Neuronal stem cell (in vitro differentiated cells): Measurements from ENCODE around the gene RPS24.

Experiments used
- DNase-seq: peaks from one replicate; pipeline ENCODE4 v3.0.0-alpha.2; 2013; ENCODE audit warnings: low spot score
- H2AFZ ChIP-seq: one replicate; pipeline ENCODE4 v1.6.1; 2013; ENCODE audit warnings: mild to moderate bottlenecking, low read length, inconsistent platforms
- H2AK5ac ChIP-seq: 2 replicates; pipeline ENCODE4 v1.6.1; 2013; ENCODE audit warnings: low read depth, mild to moderate bottlenecking, inconsistent platforms, low read length, moderate library complexity, mixed read lengths
- H2BK120ac ChIP-seq: 2 replicates; pipeline ENCODE4 v1.6.1; 2013; ENCODE audit warnings: low read depth, mild to moderate bottlenecking, inconsistent platforms, low read length, moderate library complexity, mixed read lengths
- H2BK12ac ChIP-seq: one replicate; pipeline ENCODE4 v1.6.1; 2013; ENCODE audit warnings: low read length, inconsistent platforms
- H2BK15ac ChIP-seq: 2 replicates; pipeline ENCODE4 v1.6.1; 2013; ENCODE audit warnings: mild to moderate bottlenecking, low read length, inconsistent platforms, mixed read lengths
- H2BK5ac ChIP-seq: one replicate; pipeline ENCODE4 v1.6.1; 2013; ENCODE audit warnings: inconsistent platforms, mild to moderate bottlenecking, low read length, moderate library complexity
- H3K14ac ChIP-seq: one replicate; pipeline ENCODE4 v1.6.1; 2013; ENCODE audit warnings: low read length, inconsistent platforms
- H3K18ac ChIP-seq: 2 replicates; pipeline ENCODE4 v1.6.1; 2013; ENCODE audit warnings: low read length, inconsistent platforms
- H3K23ac ChIP-seq: 2 replicates; pipeline ENCODE4 v1.6.1; 2013; ENCODE audit warnings: low read depth, mild to moderate bottlenecking, mixed read lengths, low read length, inconsistent platforms; ENCODE audit not compliant: poor library complexity
- H3K27ac ChIP-seq: replicated peaks from 3 replicates; pipeline ENCODE4 v1.5.1; 2013; ENCODE audit warnings: low read length, inconsistent platforms
- H3K27me3 ChIP-seq, 3 experiments: 2 replicates each; pipeline ENCODE4 v1.6.1; 2013; ENCODE audit warnings: low read length in 3 of 3, mild to moderate bottlenecking in 2 of 3, inconsistent platforms in 1 of 3, low read depth in 1 of 3, mixed read lengths in 1 of 3, moderate library complexity in 1 of 3; ENCODE audit not compliant: control insufficient read depth in 3 of 3, insufficient read depth in 3 of 3
- H3K36me3 ChIP-seq, 2 donors: replicated peaks in 1 of 2; 2 replicates each; pipeline ENCODE4 v1.6.1; 2013; ENCODE audit warnings: low read length in 2 of 2; ENCODE audit not compliant: control insufficient read depth in 2 of 2, insufficient read depth in 2 of 2
- H3K4ac ChIP-seq: 2 replicates; pipeline ENCODE4 v1.6.1; 2013; ENCODE audit warnings: inconsistent platforms, mild to moderate bottlenecking, low read length, moderate library complexity
- H3K4me1 ChIP-seq, 2 donors: 1 replicate in 1 of 2; 2 replicates in 1 of 2; pipeline ENCODE4 v1.6.1; 2013; ENCODE audit warnings: low read length in 2 of 2, low read depth in 1 of 2; ENCODE audit not compliant: control insufficient read depth in 2 of 2, insufficient read depth in 1 of 2
- H3K4me2 ChIP-seq: one replicate; pipeline ENCODE4 v1.6.1; 2013; ENCODE audit warnings: mild to moderate bottlenecking, low read length, inconsistent platforms; ENCODE audit not compliant: insufficient read depth, poor library complexity, severe bottlenecking
- H3K4me3 ChIP-seq, 2 donors: 2 replicates each; pipeline ENCODE4 v1.5.1; 2013; ENCODE audit warnings: low read length in 2 of 2, mild to moderate bottlenecking in 2 of 2, inconsistent platforms in 1 of 2, moderate library complexity in 1 of 2
- H3K79me1 ChIP-seq: one replicate; pipeline ENCODE4 v1.6.1; 2013; ENCODE audit warnings: low read depth, mild to moderate bottlenecking, inconsistent platforms, low read length, moderate library complexity
- H3K9ac ChIP-seq: one replicate; pipeline ENCODE4 v1.6.1; 2013; ENCODE audit warnings: mild to moderate bottlenecking, low read depth, low read length, inconsistent platforms; ENCODE audit not compliant: poor library complexity
- H3K9me3 ChIP-seq, 2 donors: replicated peaks in 1 of 2; 2 replicates each; pipeline versions ENCODE3 to v1.6.1; 2013; ENCODE audit warnings: low read length in 2 of 2, mild to moderate bottlenecking in 2 of 2, inconsistent platforms in 1 of 2, low read depth in 1 of 2, mixed read lengths in 1 of 2, moderate library complexity in 1 of 2; ENCODE audit not compliant: control insufficient read depth in 2 of 2, insufficient read depth in 1 of 2
- H4K8ac ChIP-seq: one replicate; pipeline ENCODE4 v1.6.1; 2013; ENCODE audit warnings: low read depth, mild to moderate bottlenecking, inconsistent platforms, low read length, moderate library complexity
- H4K91ac ChIP-seq: one replicate; pipeline ENCODE4 v1.6.1; 2013; ENCODE audit warnings: low read length, low read depth, mild to moderate bottlenecking, inconsistent platforms; ENCODE audit not compliant: poor library complexity
- WGBS, 2 donors: extraction: QIAGEN DNeasy Blood & Tissue Kit; methylation state at CpG; one replicate each; pipeline ENCODE4 v1.1.7; 2013; ENCODE audit warnings: missing lambda C conversion rate in 2 of 2, mixed read lengths in 1 of 2; ENCODE audit not compliant: insufficient read length in 2 of 2, insufficient replicate concordance in 1 of 2; ENCODE audit errors: extremely low coverage in 2 of 2; 5-methylcytosine and 5-hydroxymethylcytosine counted together

Gene RPS24

DNA sequence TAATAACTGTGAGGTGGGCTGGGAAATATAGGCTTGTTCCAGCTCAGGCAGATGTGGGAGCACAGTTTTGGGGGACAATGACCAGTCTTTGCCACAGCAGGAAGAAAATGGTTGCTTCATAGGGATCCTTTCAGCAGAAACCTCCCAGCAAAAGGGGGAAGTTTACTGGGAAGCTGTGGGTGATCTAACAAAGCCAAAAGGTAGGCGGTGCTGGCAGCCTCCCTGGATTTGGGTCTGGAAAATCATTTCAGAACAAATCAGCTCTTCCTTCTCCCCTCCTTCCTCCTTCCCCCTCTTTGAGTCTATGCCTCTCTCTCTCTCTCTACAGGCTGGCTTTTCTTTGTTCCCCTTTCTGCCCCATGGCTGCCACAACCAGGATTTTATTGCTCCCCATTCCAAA is 16.2 kb downstream of the RPS24 start:
- Histone ChIP-seq H3K14ac (no peak overlapping the region), H3K4me2 (no peak overlapping the region), H3K9me3 (no peaks in the 10 kb centered on the region), H3K9ac (no peak overlapping the region), H3K36me3 (peaks cover 0 to 3% of the 10 kb centered on the region in 2 donors), H2BK12ac (no peak overlapping the region), H2AK5ac (no peak overlapping the region), H3K4me1 (peaks cover 4 to 5% of the 10 kb centered on the region in 2 donors), H2BK15ac (no peak overlapping the region), H3K79me1 (no peaks in the 10 kb centered on the region), H3K27ac (no peak overlapping the region), H2BK120ac (no peak overlapping the region), H2BK5ac (no peak overlapping the region), H3K27me3 (no peaks in the 10 kb centered on the region), H3K18ac (no peak overlapping the region), H4K91ac (no peak overlapping the region), H3K4ac (no peak overlapping the region), H2AFZ (no peak overlapping the region), H3K4me3 (no peak overlapping the region), H3K23ac (no peak overlapping the region), H4K8ac (no peak overlapping the region)
- no peak for DNase-seq
- WGBS, 2 donors, result no CpG with 5 or more reads among the region's 1 CpG

DNA sequence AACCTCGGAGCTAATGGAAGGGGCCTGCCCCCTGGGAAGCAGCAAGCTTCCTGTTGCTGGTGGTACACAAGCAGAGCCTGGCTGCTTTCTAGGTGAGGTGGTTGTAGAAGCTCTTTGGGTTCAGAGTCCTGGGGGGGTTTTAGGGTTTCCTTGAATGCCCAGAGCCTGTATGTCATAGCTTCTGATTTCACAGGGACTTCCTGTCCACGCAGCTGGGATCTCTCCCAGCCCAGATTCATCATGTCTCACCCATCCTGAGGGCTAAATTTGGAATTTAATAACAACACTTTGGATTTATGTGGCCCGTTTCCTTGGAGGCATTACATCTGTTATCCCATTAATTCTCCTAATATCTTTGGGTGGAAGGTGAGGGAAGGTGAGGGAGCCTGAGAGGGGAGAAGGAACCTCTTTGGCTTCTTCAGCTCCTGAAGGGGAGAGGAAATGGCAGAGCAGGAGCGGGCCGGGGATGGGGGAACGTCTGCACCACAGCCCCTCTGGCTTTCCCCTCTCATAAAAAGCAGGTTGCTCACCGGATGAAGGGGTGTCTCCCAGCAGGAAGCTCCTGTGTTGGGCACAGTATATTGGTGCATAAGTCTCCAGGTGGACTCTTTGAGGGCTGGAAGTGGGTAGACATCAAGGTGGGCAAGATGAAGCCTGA is 19.7 kb downstream of the RPS24 start:
- no peaks in the 10 kb centered on the region for H3K27me3 ChIP-seq
- no CpG with 5 or more reads among the region's 7 CpGs for WGBS, 2 donors
- H3K14ac ChIP-seq, result no peak overlapping the region

GRCh38 chr10:78058562-78058961 is 24.9 kb downstream of the RPS24 start:
- WGBS, 2 donors, result no CpG with 5 or more reads among the region's 5 CpGs
- peaks cover 0 to 5% of the 10 kb centered on the region in 2 donors for H3K36me3 ChIP-seq

More for the DNA sequence above, 19.7 kb downstream of the RPS24 start:
- Histone ChIP-seq H3K79me1 (no peaks in the 10 kb centered on the region), H4K8ac (no peak overlapping the region), H3K23ac (no peak overlapping the region), H2BK120ac (no peak overlapping the region), H2BK5ac (no peak overlapping the region), H3K4me3 (no peak overlapping the region), H2AK5ac (no peak overlapping the region), H2BK15ac (no peak overlapping the region), H2BK12ac (no peak overlapping the region), H3K9me3 (no peaks in the 10 kb centered on the region), H3K36me3 (peaks cover 0 to 5% of the 10 kb centered on the region in 2 donors), H3K4me2 (no peak overlapping the region), H3K9ac (no peak overlapping the region), H3K4ac (no peak overlapping the region), H2AFZ (no peak overlapping the region), H4K91ac (no peak overlapping the region), H3K18ac (no peak overlapping the region), H3K27ac (no peak overlapping the region), H3K4me1 (no peaks in the 10 kb centered on the region)
- no peak for DNase-seq

DNA sequence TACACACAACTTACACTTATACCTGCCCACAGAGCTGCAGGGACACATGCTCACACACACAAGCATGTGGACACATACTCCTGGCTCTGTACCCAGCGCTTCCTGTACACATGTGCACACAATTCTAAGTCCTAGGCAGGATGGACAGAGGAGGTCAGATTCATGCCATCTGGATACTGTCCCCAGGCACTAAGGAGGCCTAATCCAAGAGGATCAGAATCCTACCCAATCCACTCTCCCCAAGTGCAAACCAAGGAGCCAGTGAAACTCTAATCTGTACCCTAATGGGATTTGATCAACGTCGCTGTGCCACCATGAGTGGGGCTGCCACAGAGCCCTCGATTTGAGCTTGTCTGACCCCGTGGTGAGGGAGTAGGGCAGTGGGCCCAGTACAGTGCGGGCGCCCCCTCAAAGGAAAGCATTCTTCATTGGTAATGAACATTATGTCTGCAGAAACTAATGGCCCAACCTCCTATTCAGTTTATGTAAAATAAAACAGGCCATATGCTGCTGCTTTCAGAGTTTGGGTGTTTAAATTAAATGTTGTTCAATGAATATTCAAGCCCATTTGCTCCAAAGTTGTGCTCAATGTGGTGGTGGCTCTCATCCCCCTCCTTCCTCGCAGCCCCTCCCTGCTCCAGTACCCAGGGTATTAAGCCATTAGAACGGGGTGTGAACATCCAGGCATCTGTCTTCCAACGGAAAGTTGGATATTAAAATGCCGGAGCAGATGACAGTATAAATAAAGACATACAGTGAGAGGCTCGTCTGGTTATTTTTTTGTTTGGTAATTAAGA is 26.4 kb downstream of the RPS24 start:
- no peak overlapping the region for H4K91ac ChIP-seq
- H3K79me1 ChIP-seq, result no peaks in the 10 kb centered on the region
- H4K8ac ChIP-seq, result no peak overlapping the region
- no peaks in the 10 kb centered on the region for H3K9me3 ChIP-seq
- no peaks in the 10 kb centered on the region for H3K4me1 ChIP-seq
- DNase-seq, result no peak
- H3K36me3 ChIP-seq, result peaks cover 0 to 2% of the 10 kb centered on the region in 2 donors
- no peak overlapping the region for H3K9ac ChIP-seq
- no peak overlapping the region for H3K4me2 ChIP-seq
- H3K14ac ChIP-seq, result no peak overlapping the region
- no peak overlapping the region for H3K4ac ChIP-seq
- H2BK120ac ChIP-seq, result no peak overlapping the region
- peak overlapping the region; percentile 44 for H3K23ac ChIP-seq
- H2AK5ac ChIP-seq, result no peak overlapping the region
- H2BK5ac ChIP-seq, result no peak overlapping the region
- no peak overlapping the region for H3K4me3 ChIP-seq
- no peak overlapping the region for H2BK15ac ChIP-seq
- no CpG with 5 or more reads among the region's 12 CpGs for WGBS, 2 donors
- no peak overlapping the region for H3K18ac ChIP-seq
- H2AFZ ChIP-seq, result no peak overlapping the region
- no peak overlapping the region for H2BK12ac ChIP-seq
- no peak overlapping the region for H3K27ac ChIP-seq
- H3K27me3 ChIP-seq, result peaks cover 0 to 3% (median 0%) of the 10 kb centered on the region in 3 experiments

More at GRCh38 chr10:78058562-78058961, 24.9 kb downstream of the RPS24 start:
- Histone ChIP-seq H3K14ac (no peak overlapping the region), H3K9ac (no peak overlapping the region), H4K91ac (no peak overlapping the region), H2AFZ (no peak overlapping the region), H3K79me1 (no peaks in the 10 kb centered on the region), H3K4me2 (no peak overlapping the region), H2AK5ac (no peak overlapping the region), H3K4me1 (no peaks in the 10 kb centered on the region), H2BK15ac (no peak overlapping the region), H3K18ac (no peak overlapping the region), H3K27me3 (peaks cover 0 to 3% (median 0%) of the 10 kb centered on the region in 3 experiments), H3K4ac (no peak overlapping the region), H2BK120ac (no peak overlapping the region), H3K4me3 (no peak overlapping the region), H4K8ac (no peak overlapping the region), H2BK5ac (no peak overlapping the region), H3K23ac (no peak overlapping the region), H3K9me3 (no peaks in the 10 kb centered on the region), H3K27ac (no peak overlapping the region), H2BK12ac (no peak overlapping the region)
- DNase-seq, result no peak
